HG02798 (cell line): ENCODE results near the gene DNAJC17.

Experiments
- ATAC-seq: cut with Tn5 transposase; IDR thresholded peaks from one replicate; pipeline ENCODE4 v1.9.1; 2021; ENCODE audit warnings: mild to moderate bottlenecking; ENCODE audit not compliant: unreplicated experiment, poor library complexity

DNAJC17 gene

DNA sequence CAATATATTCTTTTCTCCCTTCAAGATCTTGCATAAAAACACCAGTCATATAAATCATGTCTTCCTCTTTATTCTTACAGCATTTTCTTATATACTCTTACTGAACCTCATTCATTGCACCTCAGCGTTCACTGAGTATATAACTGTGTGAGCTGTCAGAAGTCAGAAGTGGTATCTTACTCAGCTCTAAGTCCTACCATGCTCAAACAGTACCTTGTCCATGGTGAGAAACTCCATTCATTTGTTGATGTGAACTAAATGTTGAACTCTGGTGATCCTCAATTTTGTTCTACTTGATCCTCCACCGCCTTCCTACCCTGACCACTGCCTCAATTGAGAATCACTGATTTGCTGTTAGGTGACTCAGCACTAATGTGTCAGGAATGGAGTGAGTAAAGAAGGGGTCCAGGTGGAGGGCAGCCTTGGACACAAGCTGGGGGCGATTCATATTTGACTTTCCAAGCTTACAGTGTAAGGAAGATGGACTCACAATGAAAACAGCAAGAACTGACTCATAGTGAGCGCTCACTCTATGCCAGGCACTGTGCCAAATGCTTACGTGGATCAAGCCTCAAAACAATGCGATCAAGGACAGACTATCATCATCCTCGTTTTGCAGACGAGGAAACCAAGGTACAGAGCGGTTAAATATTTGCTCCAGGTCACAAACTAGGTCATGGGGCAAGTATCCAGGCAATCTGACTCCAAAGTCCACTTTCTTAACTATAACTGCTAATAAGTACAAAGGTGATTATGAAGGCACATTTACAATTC, 13.9 kb downstream of the DNAJC17 start:
- no peak for ATAC-seq

DNA sequence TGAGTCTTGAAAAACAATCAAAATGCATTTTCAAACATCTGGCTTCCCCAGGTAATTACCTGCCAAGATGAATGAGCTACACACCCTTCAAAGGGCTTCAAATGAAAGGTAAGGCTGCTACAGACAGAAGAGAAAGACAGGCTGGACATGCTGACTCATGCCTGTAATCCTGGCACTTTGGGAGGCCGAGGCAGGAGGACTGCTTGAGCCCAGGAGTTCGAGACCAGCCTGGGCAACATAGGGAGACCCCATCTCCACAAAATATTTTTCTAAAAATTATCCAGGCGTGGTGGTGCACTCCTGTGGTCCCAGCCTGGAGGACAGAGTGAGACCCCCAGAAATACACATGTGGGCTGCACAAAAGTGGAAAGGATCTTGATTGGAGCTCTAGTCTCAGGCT, 14.9 kb downstream of the DNAJC17 start:
- no peak for ATAC-seq

DNA sequence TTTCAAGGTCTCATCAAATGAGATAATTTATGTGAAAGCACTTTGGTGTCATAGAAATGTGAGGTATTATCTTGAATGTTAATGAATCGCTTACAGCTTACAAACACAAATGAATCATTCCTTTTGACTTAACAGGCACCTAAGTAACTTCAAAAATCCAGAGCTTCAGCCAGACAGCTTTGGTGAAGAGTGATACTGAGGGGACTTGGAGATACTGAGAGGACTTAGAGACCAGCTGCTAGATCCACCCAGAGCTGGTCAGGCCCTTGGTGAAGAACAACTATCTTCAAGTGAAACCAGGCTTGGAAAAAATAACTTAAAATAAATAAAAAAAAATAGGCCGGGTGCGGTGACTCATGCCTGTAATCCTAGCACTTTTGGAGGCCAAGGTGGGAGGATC, 16.6 kb downstream of the DNAJC17 start:
- ATAC-seq, result no peak

DNA sequence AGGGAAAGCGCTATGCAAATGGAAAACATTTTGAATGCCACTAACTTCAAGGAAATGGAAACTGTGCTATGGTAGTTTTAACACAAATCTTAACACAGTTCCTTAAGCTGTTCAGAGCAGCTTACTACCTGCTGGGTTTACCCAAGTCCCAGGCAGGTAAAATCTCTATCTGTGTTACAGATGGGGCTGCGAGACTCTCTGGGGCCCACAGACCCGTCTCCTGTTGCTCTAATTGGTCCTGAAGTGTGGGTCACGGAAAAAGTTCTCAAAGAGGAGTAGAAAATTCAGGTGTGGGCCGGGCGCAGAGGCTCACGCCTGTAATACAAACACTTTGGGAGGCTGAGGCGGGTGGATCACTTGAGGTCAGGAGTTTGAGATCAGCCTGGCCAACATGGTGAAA, 17.3 kb downstream of the DNAJC17 start:
- ATAC-seq, result no peak

DNA sequence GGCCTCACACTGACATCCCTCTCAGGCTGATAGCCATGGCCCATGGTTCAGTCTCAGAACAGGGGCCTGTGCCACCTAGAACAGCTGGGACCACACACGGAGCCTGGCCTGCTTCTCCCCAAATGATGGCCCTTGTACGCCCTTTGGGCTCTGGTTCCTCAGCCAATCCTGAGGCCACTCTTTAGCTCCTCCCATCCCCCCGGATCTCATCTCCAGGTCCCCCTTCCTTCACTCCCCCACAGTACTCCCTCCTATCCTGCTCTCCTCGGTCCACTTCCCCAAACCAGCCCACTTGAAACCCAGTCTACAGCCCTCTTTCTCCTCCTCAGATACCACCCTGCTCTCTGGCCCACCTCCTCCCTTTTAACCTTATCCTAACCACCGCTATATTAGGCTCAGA, 18.2 kb downstream of the DNAJC17 start:
- no peak for ATAC-seq

DNA sequence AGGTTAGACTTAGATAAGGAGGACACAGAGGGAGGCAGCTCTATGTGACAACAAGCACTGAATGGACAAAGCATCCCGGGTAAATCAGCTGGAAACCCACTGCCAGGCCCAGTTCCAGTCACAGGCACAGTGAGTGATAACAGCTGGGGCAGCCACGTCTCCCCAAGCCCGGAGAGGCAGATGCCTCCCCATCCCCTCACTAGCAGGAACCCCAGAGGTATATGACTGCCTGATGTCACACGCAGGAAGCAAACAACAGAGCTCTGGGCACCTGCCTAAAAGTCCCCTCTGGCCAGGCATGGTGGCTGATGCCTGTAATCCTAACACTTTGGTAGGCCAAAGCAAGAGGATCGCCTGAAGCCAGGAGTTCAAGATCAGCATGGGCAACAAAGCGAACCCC, 19.3 kb downstream of the DNAJC17 start:
- ATAC-seq, result no peak

DNA sequence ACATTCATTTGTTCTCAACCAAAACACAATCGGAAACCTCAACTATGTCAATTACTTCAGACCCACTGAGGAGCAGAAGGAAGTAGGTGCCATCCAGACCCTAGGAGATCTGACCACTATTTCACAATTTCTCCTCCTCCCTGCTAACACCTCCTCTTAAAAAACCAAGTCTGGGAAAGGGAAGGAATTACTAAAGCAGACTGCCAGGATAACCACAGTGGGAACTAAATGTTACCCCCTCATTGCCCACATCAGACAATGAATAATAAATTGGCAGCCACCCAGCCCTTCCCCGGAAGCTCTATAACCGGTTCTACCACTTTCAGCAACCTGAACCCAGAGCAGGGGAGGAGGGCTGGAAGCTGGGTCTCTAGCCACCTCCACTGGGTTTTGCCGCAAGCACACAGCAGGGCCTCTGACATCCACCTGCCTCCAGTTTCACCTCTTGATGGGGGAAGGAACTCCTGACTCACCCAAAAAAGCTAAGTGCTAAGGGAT, 19.9 kb downstream of the DNAJC17 start:
- ATAC-seq, result no peak

DNA sequence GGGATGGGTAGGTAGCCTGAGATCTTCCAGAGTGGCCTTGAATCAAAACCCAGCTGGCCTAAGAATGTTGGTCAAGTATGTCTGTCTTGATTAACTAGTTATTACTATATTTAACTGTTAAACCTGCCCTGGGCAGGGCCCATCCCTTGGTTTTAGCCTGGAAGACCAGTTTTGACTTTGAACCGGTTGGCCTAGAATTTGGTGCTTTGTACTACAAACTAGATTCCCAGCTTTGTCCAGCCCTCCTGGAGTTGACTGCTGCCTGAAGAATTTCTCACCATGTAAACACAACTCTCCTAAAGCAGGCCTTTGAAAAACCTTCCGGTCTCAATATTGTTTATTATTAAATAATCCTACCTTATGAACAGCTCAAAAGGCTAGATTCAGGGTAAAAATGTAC, 21.5 kb downstream of the DNAJC17 start:
- ATAC-seq, result no peak

DNA sequence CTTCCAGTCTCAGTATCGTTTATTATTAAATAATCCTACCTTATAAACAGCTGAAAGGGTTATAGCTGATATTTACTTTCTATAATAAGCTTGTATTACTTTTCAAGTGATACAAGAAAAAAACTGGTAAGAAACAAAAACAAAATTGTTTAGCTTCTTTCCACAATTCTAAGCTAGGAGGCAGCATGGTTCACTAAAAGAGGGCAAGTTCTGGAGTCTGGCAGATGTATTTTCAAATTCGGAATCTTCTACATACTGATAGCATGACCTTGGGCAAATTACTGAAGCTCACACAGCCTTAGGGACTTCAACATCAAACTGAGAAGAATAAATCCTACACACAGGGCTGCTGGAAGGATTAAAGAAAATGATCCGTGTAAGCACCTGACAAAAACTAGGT, 22.1 kb downstream of the DNAJC17 start:
- ATAC-seq, result no peak

DNA sequence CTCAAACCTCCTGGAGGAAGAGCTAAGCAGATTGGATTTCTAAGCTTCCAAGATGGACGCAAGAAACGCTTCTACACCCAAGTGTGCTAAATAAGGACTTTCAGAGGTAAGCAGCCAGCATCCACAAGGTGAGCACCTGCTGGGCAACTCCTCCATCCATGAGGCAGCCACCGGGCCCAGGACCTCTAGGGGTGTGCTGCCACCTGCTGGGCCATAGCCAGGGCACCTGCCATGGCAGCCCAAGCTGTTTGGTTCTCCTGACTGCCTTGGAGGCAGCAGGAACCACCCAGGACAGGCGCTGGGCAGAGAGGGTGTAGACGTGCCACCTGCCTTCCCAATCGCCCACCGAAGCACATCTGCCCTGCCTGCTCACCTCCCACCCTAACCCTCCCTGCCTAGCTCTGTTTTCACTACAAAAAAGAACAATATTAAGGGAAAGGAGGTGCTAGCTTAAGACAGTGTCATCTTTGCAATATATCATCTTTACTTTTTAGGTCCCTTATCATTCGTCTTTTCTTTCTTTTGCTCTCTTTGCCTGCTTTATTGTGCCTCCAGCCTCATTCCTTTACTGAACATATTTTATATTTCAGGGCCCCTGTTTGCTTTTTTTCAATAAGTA, 24.6 kb downstream of the DNAJC17 start:
- peak; percentile 75 for ATAC-seq

DNA sequence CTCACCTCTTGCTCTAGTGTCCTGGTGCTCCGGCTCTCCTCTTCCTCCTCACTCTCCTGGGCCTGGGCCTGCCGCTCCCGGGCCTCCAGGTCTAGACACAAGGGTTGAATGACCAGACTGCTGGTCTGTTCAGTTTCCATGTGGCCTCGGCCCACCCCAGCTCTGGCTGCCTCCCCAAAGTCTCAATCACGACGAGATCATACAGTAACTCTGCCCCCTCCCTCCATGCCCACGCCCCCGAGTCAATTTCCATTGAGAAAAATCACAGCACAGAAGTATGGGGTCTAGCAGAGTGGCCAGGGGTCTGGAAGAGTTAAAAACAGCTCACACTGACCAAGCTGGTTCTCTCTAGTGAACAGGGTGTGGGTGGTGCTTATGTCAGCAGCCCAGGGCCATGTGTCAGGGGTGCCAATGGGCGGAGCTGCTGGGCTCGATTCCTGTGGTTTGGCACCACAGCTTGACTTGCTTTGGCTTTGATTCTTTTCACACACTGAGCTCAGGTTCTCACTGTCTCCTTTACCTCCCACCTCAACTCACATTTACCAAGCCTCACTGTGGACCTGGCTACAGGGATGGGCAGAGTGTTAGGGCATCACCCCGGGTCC, 30.6 kb downstream of the DNAJC17 start:
- no peak for ATAC-seq

DNA sequence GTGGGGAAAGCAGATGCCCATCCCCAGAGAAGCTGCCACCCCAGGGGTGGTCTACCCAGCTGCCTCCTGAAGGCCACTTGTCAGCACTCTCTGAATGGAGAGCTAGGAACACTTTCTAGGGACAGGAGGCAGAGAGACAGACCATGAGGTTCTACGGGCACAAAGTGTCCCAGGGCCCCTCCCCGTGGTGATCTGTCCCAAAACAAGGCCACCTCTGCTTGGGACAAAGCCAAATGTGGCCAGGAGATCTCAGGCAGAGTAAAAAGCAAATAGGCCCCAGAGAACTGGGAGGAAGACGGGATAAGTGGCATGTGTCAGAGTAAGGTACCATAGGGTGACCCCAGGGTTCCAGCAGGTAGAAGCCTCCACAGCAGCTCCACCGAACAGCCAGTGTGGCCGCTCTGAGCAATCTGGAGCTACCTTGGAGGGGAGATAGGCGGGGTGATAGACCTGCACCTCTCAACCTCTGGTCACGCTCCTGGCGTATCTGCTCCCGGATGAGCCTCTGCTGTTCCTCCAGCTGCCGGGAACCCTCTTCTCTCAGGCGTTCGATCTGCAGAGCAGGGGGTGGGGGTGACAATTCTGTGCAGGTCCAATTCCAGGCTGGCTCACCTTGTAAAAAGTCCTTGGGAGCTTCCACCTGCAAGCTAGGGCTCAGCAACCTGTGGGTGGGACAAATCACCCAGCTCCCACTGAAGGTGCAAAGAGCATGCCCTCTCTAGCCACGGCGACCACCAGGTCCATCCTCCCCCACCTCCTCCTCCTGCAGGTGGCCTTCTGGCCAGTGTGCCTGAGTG, 31.3 kb downstream of the DNAJC17 start:
- no peak for ATAC-seq

DNA sequence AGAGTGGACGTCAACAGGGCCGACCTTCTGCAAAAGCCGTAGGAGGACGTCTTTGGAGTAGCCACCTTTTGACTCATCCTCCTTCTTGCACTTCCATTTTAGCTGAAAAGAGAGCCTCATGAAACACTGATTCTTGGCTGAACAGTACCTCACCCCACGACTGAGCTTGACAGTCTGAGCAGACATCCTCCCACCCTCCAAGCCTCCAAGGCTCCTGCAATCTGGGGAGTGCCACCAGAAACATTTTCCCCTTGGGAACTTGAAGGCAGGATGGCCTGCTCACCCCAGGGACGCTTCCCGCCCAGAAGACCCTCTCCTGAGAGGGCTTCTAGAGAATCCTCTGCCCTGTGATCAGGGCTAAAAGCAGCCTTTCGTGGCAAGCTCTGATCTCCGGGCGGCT, 32.3 kb downstream of the DNAJC17 start:
- no peak for ATAC-seq

DNA sequence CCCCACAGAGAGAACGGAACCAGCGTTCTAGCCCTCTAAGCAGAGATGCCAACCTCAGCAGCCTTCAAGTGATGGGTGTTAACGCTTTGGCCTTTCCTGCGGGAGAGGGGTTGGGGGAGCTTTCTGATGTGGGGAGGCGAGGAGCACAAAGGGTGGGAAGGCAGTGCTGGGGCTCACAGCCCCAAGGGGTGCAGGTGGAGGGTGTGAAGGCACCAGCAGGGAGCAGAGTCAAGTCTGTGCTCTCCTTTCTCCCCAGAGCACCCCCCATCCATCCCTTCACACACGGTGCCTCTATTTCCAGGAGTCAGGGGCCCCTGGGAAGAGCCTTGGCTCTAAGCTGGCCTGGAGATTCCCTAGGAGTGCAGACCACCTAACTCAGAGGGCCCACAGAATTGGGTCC, 33.4 kb downstream of the DNAJC17 start:
- ATAC-seq, result no peak

DNA sequence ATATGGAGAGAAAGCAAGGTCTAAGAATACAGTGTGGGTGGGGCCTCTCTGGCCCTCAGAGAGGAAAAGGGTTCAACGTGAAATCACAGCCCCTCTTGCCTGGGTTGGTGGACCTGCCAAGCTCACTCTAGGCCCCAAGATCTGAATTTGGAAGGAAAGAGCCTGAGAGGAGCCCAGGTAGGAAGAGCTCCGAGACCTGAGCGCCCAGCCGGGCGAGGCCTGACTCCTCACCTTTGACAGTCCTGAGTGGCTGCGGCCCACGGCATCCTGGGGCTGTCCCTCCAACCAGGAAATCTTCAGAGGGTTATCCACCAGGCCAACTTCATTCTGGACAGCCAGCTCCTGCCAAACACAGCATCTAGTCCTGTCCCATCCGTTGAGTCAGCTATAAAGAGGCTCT, 33.8 kb downstream of the DNAJC17 start:
- no peak for ATAC-seq

DNA sequence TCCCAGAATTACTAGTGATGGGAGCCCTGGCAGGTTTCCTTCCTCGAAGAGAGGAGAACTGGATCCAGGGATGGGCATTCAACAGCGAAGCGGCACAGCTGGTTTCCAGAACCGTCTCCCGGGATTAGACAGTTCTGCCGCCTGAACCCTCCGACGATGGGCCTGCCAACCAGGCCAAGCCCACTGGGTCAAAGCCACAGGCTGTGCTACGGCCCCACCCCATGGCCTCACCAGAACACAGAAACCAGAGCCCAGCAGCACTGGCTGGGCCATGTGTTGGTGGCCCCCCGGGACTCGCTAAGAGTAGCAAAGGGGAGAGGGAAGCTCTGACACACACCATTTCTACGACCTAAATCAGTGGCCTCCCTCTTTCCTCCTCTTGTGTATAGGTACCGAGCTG, 35.3 kb downstream of the DNAJC17 start:
- ATAC-seq, result no peak

DNA sequence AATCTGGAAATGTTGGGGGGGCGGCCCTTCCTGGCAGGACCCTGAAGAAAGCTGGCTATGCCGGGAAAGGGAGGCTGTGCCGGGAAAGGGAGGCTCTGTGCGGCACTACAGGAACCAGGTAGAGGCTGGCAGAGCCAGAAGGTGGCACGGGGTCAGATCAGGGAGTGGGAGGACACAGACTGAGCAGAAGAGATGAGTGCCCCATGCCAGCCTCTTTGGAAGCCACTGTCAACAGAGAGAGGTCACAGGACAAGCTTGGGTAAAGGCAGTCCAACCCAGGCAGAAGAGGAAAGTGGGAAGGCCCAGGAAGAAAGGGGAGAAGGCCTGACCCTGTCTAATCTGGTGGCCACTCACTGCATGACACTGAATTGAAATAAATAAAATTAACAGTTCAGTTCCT, 36.0 kb downstream of the DNAJC17 start:
- no peak for ATAC-seq

DNA sequence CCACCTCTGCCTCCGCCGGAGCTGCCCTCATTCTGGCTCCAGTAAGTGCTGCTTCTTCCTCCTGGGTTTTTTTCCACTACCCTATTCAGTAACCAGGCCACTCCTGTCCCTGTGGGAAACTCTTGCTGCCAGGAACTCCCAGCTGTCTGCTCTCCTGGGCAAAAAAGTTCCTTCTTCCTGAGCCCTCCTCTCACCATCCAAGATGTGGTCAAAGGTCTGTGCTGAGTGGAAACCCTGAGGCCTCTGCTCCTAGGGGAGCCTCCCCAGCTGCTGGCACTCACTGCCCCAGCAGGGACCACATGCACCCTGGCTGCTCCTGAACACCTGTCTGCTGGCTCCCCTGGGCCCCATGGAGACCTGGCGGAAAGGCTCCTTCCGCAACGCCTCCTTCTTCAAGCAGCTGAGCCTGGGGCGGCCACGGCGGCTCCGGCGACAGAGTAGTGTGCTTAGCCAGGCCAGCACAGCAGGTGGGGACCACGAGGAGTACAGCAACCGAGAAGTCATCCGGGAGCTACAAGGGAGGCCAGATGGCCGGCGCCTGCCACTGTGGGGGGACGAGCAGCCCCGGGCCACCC, 37.0 kb downstream of the DNAJC17 start:
- ATAC-seq, result no peak

DNA sequence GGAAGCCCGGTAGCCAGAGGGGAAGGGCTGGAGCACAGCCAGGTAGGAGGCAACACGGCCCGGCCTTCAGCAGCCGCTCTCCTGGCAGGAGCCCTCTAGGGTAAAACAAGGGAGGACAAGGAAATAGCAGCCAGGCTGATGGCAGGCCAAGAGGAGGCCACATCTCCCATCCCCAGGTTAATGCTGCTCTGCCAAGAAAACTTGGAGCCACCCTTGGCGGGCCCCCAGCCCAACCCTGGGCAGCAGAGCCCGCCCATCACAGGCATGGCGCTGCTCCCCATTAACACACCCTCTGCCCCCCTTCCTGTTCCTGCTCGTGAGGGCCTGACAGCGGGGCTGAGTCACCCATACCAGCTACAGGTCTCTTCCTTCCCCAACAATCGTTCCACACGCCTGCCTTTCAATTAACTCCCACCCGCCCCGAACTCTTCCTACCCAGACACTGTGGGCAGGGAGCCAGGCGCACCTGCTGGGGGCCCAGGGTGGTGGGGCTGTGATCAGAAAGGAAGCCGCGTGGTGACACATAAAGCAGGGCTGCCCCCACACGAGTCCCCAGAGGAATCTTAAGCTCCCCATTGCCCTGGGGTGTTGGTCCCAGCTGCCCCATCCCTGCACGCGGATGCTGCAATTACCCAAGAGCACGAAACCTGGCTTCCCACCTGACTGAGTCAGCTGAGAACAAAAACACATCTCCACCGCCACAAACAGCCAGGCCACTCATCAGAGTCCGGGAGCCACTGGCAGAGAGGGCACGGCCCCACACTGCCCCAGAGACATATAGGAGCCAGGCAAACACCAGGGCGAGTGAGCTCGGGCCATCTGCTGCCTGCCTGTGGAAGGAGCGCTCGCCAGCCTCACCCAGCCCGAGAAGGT, 37.8 kb downstream of the DNAJC17 start, which contains the start of gene C15orf62:
TSS of gene C15orf62 (plus strand) at position 707 of the 873 bp plus-strand sequence. CDS start 516 bp downstream, outside the sequence.
- ATAC-seq, result peak; percentile 52
